Measurements from ENCODE around the gene GALNT9. TPM values are rescaled to one million over a fixed set of nuclear protein-coding genes. Genes with fewer than 3 reads are reported as not detected.

Gene GALNT9
- total and polyA plus RNA-seq, 2 donors (not counting 1 experiment from before 2014, with no cell fraction given), result 0.10 to 2.8 TPM

DNA sequence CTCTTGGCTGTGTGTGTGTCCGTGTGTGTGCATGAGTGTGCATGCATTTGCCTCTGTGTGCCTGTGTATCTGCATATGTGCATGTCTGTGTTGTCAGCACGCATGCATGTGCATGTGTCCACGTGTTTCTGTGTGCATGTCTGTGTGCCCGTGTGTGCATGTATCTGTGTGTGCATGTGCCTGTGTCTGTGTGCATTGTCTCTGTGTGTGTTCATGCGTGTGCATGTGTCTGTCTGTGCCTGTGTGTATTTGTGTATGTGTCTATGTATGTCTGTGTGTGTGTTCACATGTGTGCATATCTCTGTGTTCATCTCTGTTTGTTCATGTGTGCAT is 1.1 kb upstream of the GALNT9 start:
- Histone ChIP-seq H3K9ac (ENCODE audit: insufficient read depth, low read length) (no peak overlapping the region), H3K79me2 (ENCODE audit: control insufficient read depth, insufficient read depth, low read length) (no peaks in the 10 kb centered on the region)
- TF ChIP-seq, protein P1, sequence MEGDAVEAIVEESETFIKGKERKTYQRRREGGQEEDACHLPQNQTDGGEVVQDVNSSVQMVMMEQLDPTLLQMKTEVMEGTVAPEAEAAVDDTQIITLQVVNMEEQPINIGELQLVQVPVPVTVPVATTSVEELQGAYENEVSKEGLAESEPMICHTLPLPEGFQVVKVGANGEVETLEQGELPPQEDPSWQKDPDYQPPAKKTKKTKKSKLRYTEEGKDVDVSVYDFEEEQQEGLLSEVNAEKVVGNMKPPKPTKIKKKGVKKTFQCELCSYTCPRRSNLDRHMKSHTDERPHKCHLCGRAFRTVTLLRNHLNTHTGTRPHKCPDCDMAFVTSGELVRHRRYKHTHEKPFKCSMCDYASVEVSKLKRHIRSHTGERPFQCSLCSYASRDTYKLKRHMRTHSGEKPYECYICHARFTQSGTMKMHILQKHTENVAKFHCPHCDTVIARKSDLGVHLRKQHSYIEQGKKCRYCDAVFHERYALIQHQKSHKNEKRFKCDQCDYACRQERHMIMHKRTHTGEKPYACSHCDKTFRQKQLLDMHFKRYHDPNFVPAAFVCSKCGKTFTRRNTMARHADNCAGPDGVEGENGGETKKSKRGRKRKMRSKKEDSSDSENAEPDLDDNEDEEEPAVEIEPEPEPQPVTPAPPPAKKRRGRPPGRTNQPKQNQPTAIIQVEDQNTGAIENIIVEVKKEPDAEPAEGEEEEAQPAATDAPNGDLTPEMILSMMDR (conservative IDR thresholded peaks at IDR 0.05 in 1 of 2, IDR thresholded peaks at IDR 0.05 in 1 of 2; ENCODE audit: low read depth in 1 of 2, low read length in 2 of 2), result no peak
- TF ChIP-seq EZH2 (IDR thresholded peaks at IDR 0.05; ENCODE audit: low read length, missing control alignments), result no peak

DNA sequence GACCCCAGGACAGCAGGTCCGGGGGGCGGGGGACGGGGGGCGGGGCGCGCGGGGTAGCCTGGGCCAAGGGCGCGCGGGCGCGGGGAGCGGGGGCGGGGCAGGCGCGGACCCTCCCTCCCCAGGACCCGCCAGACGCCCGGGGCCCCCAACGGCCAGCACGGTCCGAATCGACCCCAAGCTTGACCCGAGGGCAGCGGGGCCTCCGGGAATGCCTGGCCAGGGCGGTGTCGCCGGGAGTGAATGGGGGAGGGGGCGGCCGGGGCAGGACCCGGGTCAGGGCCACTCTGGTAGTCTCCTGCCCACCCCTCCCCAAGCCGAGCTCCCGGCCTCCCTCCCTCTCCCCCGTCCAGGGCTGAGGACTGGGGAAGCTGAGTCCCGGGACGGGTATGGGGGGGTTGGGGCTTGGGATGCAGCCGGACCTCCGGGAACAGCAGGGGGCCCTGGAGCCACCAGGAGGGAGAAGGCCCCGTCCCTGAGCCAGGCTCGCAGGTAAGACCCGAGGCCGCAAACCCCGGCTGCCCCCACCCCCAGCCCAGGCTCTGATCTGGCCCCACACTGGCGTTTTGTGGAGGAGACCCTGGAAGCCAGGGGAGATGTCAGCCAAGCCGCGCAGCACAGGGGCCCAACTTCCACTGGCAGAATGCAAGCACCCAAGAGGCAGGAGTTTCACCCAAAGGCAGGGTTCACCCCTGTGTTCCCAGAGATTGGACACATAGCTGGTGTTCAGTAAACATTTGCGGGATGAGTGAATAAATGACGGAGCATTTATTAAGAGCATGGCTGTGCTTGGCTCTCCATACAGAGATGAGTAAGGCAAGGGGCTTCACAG is 545 bp upstream of the GALNT9 start:
- Histone ChIP-seq H3K4me3 (replicated peaks in 1 of 4; ENCODE audit: control extremely low read depth in 1 of 4, insufficient read depth in 1 of 4, low read depth in 3 of 4, low read length in 4 of 4) (no peak overlapping the region), H3K4me1 (ENCODE audit: control insufficient read depth, extremely low read depth, insufficient read depth, low read length) (no peaks in the 10 kb centered on the region), H3K79me2 (ENCODE audit: control insufficient read depth, insufficient read depth, low read length) (no peaks in the 10 kb centered on the region), H3K27me3 (ENCODE audit: control insufficient read depth, insufficient read depth, low read length) (no peaks in the 10 kb centered on the region), H3K9ac (ENCODE audit: insufficient read depth, low read length) (no peak overlapping the region), H3K36me3 (ENCODE audit: control insufficient read depth, insufficient read depth, low read length) (no peaks in the 10 kb centered on the region), H2AFZ (ENCODE audit: low read length) (no peak overlapping the region), H4K20me1 (ENCODE audit: control insufficient read depth, extremely low read depth, insufficient read depth, low read length) (no peaks in the 10 kb centered on the region), H3K9me3 (ENCODE audit: control insufficient read depth, insufficient read depth, low read depth, low read length) (no peaks in the 10 kb centered on the region), H3K4me2 (ENCODE audit: extremely low read depth, insufficient read depth, low read length) (no peak overlapping the region), H3K27ac (ENCODE audit: insufficient read depth, low read length) (no peak overlapping the region)
- TF ChIP-seq, protein P1 (conservative IDR thresholded peaks at IDR 0.05 in 1 of 2, IDR thresholded peaks at IDR 0.05 in 1 of 2; ENCODE audit: low read depth in 1 of 2, low read length in 2 of 2), result no peak
- TF ChIP-seq EZH2 (IDR thresholded peaks at IDR 0.05; ENCODE audit: low read length, missing control alignments), result no peak
- DNase-seq (ENCODE audit: low read depth in 2 of 2), result no peak

More for the DNA sequence above, 1.1 kb upstream of the GALNT9 start:
- no peak for DNase-seq (ENCODE audit: low read depth in 2 of 2)
- H2AFZ ChIP-seq (ENCODE audit: low read length), result no peak overlapping the region
- no peak overlapping the region for H3K27ac ChIP-seq (ENCODE audit: insufficient read depth, low read length)
- H3K27me3 ChIP-seq (ENCODE audit: control insufficient read depth, insufficient read depth, low read length), result no peaks in the 10 kb centered on the region
- no peaks in the 10 kb centered on the region for H3K36me3 ChIP-seq (ENCODE audit: control insufficient read depth, insufficient read depth, low read length)
- H4K20me1 ChIP-seq (ENCODE audit: control insufficient read depth, extremely low read depth, insufficient read depth, low read length), result no peaks in the 10 kb centered on the region
- H3K4me3 ChIP-seq (replicated peaks in 1 of 4; ENCODE audit: control extremely low read depth in 1 of 4, insufficient read depth in 1 of 4, low read depth in 3 of 4, low read length in 4 of 4), result no peak overlapping the region
- H3K9me3 ChIP-seq (ENCODE audit: control insufficient read depth, insufficient read depth, low read depth, low read length), result peaks cover 1% of the 10 kb centered on the region
- no peak overlapping the region for H3K4me2 ChIP-seq (ENCODE audit: extremely low read depth, insufficient read depth, low read length)
- no peaks in the 10 kb centered on the region for H3K4me1 ChIP-seq (ENCODE audit: control insufficient read depth, extremely low read depth, insufficient read depth, low read length)

- Histone ChIP-seq H3K36me3 (ENCODE audit: control insufficient read depth, insufficient read depth, low read length) (no peaks in the 10 kb centered on the region), H3K27ac (ENCODE audit: insufficient read depth, low read length) (peak overlapping the region; percentile 13), H2AFZ (ENCODE audit: low read length) (no peak overlapping the region), H4K20me1 (ENCODE audit: control insufficient read depth, extremely low read depth, insufficient read depth, low read length) (no peaks in the 10 kb centered on the region), H3K4me3 (replicated peaks in 1 of 4; ENCODE audit: control extremely low read depth in 1 of 4, insufficient read depth in 1 of 4, low read depth in 3 of 4, low read length in 4 of 4) (no peak overlapping the region), H3K9ac (ENCODE audit: insufficient read depth, low read length) (no peak overlapping the region), H3K79me2 (ENCODE audit: control insufficient read depth, insufficient read depth, low read length) (no peaks in the 10 kb centered on the region), H3K9me3 (ENCODE audit: control insufficient read depth, insufficient read depth, low read depth, low read length) (no peaks in the 10 kb centered on the region), H3K27me3 (ENCODE audit: control insufficient read depth, insufficient read depth, low read length) (no peaks in the 10 kb centered on the region), H3K4me1 (ENCODE audit: control insufficient read depth, extremely low read depth, insufficient read depth, low read length) (no peaks in the 10 kb centered on the region), H3K4me2 (ENCODE audit: extremely low read depth, insufficient read depth, low read length) (peak overlapping the region; percentile 29)
- DNase-seq (ENCODE audit: low read depth in 2 of 2), result no peak
- TF ChIP-seq, protein P1 (conservative IDR thresholded peaks at IDR 0.05 in 1 of 2, IDR thresholded peaks at IDR 0.05 in 1 of 2; ENCODE audit: low read depth in 1 of 2, low read length in 2 of 2), result no peak
- no peak for TF ChIP-seq EZH2 (IDR thresholded peaks at IDR 0.05; ENCODE audit: low read length, missing control alignments)
Measured at GRCh38 chr12:132328282-132329029, 933 bp downstream of the GALNT9 start.
